Measurements from ENCODE around the gene NEUROG2. TPM values are rescaled to one million over a fixed set of nuclear protein-coding genes. Genes with fewer than 3 reads are reported as not detected.
A peak's percentile ranks its signal among the peaks of the same experiment; 100 is the strongest.

NEUROG2 gene
- total and polyA plus RNA-seq, 9 of the 15 experiments (the other 6 are each of a cell fraction or from before 2014, with no cell fraction given): 0.07 TPM; not detected in 7

DNA sequence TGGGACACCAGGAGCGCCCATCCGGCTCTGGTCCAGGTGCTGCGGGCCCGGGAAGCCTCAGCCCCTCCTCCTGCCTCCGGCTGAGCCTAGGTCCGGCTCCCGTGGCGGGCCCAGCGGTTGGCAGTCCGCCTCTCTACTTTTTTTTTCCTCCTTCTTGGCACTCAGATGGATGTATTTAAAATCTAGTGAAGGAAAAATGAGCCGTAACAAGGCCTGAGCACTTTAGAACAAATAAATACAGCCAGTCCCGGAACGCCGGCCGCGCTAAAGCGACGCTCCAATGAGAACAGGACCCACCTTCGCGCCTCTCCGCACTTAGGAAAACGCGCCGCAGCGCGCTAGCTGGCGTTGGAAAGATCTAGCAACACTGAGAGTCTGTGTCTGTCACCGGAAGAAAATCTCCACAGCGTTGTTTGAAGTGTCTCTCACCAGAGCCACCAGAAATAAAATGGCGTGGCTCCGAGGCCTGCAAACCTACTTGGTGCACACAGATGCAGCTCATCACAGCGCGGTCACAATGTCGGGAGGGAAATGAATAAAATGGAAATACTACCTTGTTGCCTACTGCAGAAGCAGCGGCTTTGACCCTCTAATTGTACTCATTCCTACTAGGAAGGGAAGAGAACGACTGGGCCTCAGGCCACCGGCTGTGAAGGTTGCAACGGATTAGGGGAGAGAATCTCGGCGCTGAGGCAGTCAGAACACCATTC, 4.7 kb downstream of the NEUROG2 start:
- H2AFZ ChIP-seq (ENCODE audit: low read depth, low read length): no peak overlapping the region
- H3K4me1 ChIP-seq (replicated peaks in 1 of 2; ENCODE audit: control insufficient read depth in 2 of 2, insufficient read depth in 2 of 2, low read length in 2 of 2): peaks cover 0 to 27% of the 10 kb centered on the region in 2 experiments; a peak in 4 of 5 replicates
- POLR2A ChIA-PET: no interaction called here
- CTCF ChIA-PET (ENCODE audit: low intra/inter-chr PET ratio): no interaction called here
- DNase-seq (ENCODE audit: extremely low read depth in 1 of 4, low spot score in 3 of 4) (no peak), ATAC-seq (no peak), FAIRE-seq (no peak)
- in situ Hi-C loops (cut with MboI) (no loop called here), intact Hi-C loops (cut with micrococcal nuclease) (no loop called here)
- H4K20me1 ChIP-seq (replicated peaks; ENCODE audit: control insufficient read depth, insufficient read depth, low read length): no peaks in the 10 kb centered on the region; the same call in 1 of the 2 replicates
- WGBS (ENCODE audit: insufficient coverage, low coverage, missing lambda C conversion rate): 29% methylated on average over 39 of the region's 40 CpGs
- peaks cover 49 to 64% of the 10 kb centered on the region in 2 experiments for H3K27me3 ChIP-seq (ENCODE audit: control insufficient read depth in 2 of 2, insufficient read depth in 2 of 2, low read length in 2 of 2)
- no peaks in the 10 kb centered on the region for H3K9me1 ChIP-seq (ENCODE audit: control insufficient read depth, insufficient read depth, low read length)
- no peak overlapping the region for H3K9ac ChIP-seq (ENCODE audit: insufficient read depth in 1 of 2, low read depth in 2 of 2, low read length in 2 of 2)
- no peak for TF ChIP-seq MXI1 (IDR thresholded peaks at IDR 0.05; ENCODE audit: low read depth, low read length)
- TF ChIP-seq CBX2 (IDR thresholded peaks at IDR 0.05; ENCODE audit: insufficient read depth, low read length, poor library complexity, severe bottlenecking): peak; percentile 42
- no peak overlapping the region for H3K4me3 ChIP-seq
- H3K4me2 ChIP-seq (ENCODE audit: insufficient read depth, low read length): no peak overlapping the region
- no peaks in the 10 kb centered on the region for H3K79me2 ChIP-seq (ENCODE audit: control insufficient read depth, insufficient read depth, low read length)
- no peaks in the 10 kb centered on the region for H3K36me3 ChIP-seq (ENCODE audit: control insufficient read depth, insufficient read depth, low read length)
- H3K27ac ChIP-seq (ENCODE audit: extremely low read depth, low read depth, low read length): no peak overlapping the region
- no peaks in the 10 kb centered on the region for H3K9me3 ChIP-seq (replicated peaks; ENCODE audit: control insufficient read depth, insufficient read depth, low read depth, low read length)
- no TSS peak for BruUV-seq (replicated peaks)

DNA sequence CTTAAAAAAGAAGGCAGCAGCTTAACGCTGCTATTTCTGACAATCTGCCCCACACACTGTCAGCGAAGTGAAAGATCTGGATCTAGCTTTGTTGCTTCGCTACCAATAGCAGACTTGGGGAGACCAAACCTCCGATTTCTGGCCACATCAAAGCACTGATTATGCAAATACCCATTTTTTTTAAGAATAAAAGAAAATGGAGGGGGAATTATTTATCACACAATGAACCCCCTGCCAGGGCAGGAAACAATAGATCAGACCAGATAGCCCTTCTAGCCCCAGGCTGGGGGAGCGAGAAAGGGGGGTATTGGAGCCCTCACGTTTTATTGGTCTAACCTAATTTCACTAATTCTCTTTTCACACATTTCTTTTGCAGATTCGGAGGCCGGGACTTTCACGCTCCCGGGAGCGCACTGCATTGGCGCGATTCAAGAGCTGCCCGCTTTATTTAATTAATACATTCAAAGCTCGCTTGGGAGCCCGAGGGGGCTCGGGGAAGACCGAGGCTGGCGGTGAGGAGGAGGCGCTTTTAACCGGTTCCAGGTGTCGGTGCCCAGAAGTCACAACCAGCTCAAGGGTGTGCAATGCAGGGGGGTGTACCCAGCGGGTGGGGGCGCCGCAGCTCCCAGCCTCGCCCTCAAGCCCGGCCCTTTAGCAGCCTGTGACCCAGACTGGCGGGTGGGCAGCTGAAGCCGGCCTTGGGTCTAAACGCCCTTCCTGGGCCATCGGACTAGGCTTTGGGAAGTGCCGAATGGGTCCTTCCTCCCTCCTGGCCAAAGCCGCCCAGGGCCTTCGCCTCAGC, 5.5 kb downstream of the NEUROG2 start:
- no peak overlapping the region for H2AFZ ChIP-seq (ENCODE audit: low read depth, low read length)
- ChIA-PET POLR2A (no interaction called here), CTCF (ENCODE audit: low intra/inter-chr PET ratio) (no interaction called here)
- no peak overlapping the region for H3K4me3 ChIP-seq
- DNase-seq (ENCODE audit: extremely low read depth in 1 of 4, low spot score in 3 of 4): no peak
- H3K9me3 ChIP-seq (replicated peaks; ENCODE audit: control insufficient read depth, insufficient read depth, low read depth, low read length): no peaks in the 10 kb centered on the region
- no peaks in the 10 kb centered on the region for H3K9me1 ChIP-seq (ENCODE audit: control insufficient read depth, insufficient read depth, low read length)
- H3K4me1 ChIP-seq (replicated peaks in 1 of 2; ENCODE audit: control insufficient read depth in 2 of 2, insufficient read depth in 2 of 2, low read length in 2 of 2): peaks cover 0 to 19% of the 10 kb centered on the region in 2 experiments; a peak in 2 of 5 replicates
- H3K9ac ChIP-seq (ENCODE audit: insufficient read depth in 1 of 2, low read depth in 2 of 2, low read length in 2 of 2): no peak overlapping the region
- in situ Hi-C loops (cut with MboI): no loop called here
- H3K27me3 ChIP-seq (ENCODE audit: control insufficient read depth in 2 of 2, insufficient read depth in 2 of 2, low read length in 2 of 2): peaks cover 46 to 61% of the 10 kb centered on the region in 2 experiments
- intact Hi-C loops (cut with micrococcal nuclease): no loop called here
- H4K20me1 ChIP-seq (replicated peaks; ENCODE audit: control insufficient read depth, insufficient read depth, low read length): no peaks in the 10 kb centered on the region; the same call in 1 of the 2 replicates
- H3K36me3 ChIP-seq (ENCODE audit: control insufficient read depth, insufficient read depth, low read length): no peaks in the 10 kb centered on the region
- 16% methylated on average over 26 of the region's 34 CpGs for WGBS (ENCODE audit: insufficient coverage, low coverage, missing lambda C conversion rate)
- no peak overlapping the region for H3K27ac ChIP-seq (ENCODE audit: extremely low read depth, low read depth, low read length)
- no TSS peak for BruUV-seq (replicated peaks)
- no peak overlapping the region for H3K4me2 ChIP-seq (ENCODE audit: insufficient read depth, low read length)
- FAIRE-seq: no peak
- H3K79me2 ChIP-seq (ENCODE audit: control insufficient read depth, insufficient read depth, low read length): no peaks in the 10 kb centered on the region
- ATAC-seq: no peak
- TF ChIP-seq, protein P1, sequence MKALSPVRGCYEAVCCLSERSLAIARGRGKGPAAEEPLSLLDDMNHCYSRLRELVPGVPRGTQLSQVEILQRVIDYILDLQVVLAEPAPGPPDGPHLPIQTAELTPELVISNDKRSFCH (CRISPR knock-in tag; IDR thresholded peaks at IDR 0.05): no peak
- TF ChIP-seq, protein P1 (tag; IDR thresholded peaks at IDR 0.05): no peak
- TF ChIP-seq NFE2L1 (tag; IDR thresholded peaks at IDR 0.05; ENCODE audit: borderline replicate concordance, low read depth) (no peak), ZNF398 (CRISPR knock-in tag; IDR thresholded peaks at IDR 0.05) (no peak), PHF20 (IDR thresholded peaks at IDR 0.05; ENCODE audit: partially characterized antibody) (no peak), FOXP1 (CRISPR knock-in tag; IDR thresholded peaks at IDR 0.05) (no peak), SMAD4 (CRISPR knock-in tag; conservative IDR thresholded peaks at IDR 0.05) (no peak), ZBTB8A (IDR thresholded peaks at IDR 0.05; ENCODE audit: partially characterized antibody) (no peak), ZNF282 (CRISPR knock-in tag; IDR thresholded peaks at IDR 0.05) (no peak)

Data from K562 (cell line).